HepG2 (cell line): ENCODE measurements around the gene GGA1. TPM values are rescaled to one million over a fixed set of nuclear protein-coding genes. Genes with fewer than 3 reads are reported as not detected.

ENCODE experiments used
- ATF7 ChIP-seq, 2 experiments: fragments of 450-650 bp in 1 of 2; sonication (generic) in 1 of 2; formaldehyde crosslinking in 1 of 2; IDR thresholded peaks; 2 replicates each; pipeline versions ENCODE4 v1.4.0 to v1.6.1; 2016 to 2020; ENCODE audit warnings: antibody characterized with exemption in 1 of 2, mild to moderate bottlenecking in 1 of 2, missing genetic modification reagents in 1 of 2
- DMAP1 ChIP-seq: IDR thresholded peaks from 2 replicates; pipeline ENCODE4 v1.6.1; 2016
- DR1 ChIP-seq: sonication (generic); formaldehyde crosslinking; IDR thresholded peaks from 2 replicates; pipeline ENCODE4 v1.8.0; 2021; ENCODE audit warnings: mild to moderate bottlenecking, missing genetic modification reagents, inconsistent platforms
- ETV6 ChIP-seq: sonication (generic); formaldehyde crosslinking; conservative IDR thresholded peaks from 2 replicates; pipeline ENCODE4 v1.4.0; 2020; ENCODE audit warnings: missing genetic modification reagents
- GPN1 ChIP-seq: sonication (generic); formaldehyde crosslinking; IDR thresholded peaks from 2 replicates; pipeline ENCODE4 v1.5.1; 2020; ENCODE audit warnings: missing genetic modification reagents, borderline replicate concordance
- KLF13 ChIP-seq: sonication (generic); formaldehyde crosslinking; IDR thresholded peaks from 2 replicates; pipeline ENCODE4 v1.4.0; 2020; ENCODE audit warnings: mild to moderate bottlenecking, missing genetic modification reagents
- KLF15 ChIP-seq: sonication (generic); formaldehyde crosslinking; IDR thresholded peaks from 2 replicates; pipeline ENCODE4 v1.8.1; 2023; ENCODE audit warnings: borderline replicate concordance, mild to moderate bottlenecking, inconsistent platforms, missing genetic modification reagents, mixed read lengths
- NFE2 ChIP-seq: sonication (generic); formaldehyde crosslinking; IDR thresholded peaks from 2 replicates; pipeline ENCODE4 v1.4.0; 2020; ENCODE audit warnings: missing genetic modification reagents
- NPAS2 ChIP-seq: sonication (generic); formaldehyde crosslinking; IDR thresholded peaks from 2 replicates; pipeline ENCODE4 v1.8.0; 2022; ENCODE audit warnings: mild to moderate bottlenecking, missing genetic modification reagents, borderline replicate concordance
- NR2F6 ChIP-seq, 2 experiments: IDR thresholded peaks; 2 replicates each; pipeline ENCODE4 v1.6.1; 2016; ENCODE audit warnings: antibody characterized with exemption in 1 of 2, mild to moderate bottlenecking in 1 of 2
- PRMT3 ChIP-seq: sonication (generic); formaldehyde crosslinking; IDR thresholded peaks from 2 replicates; pipeline ENCODE4 v1.8.1; 2022; ENCODE audit warnings: low read depth, mild to moderate bottlenecking, moderate library complexity, missing genetic modification reagents, borderline replicate concordance
- RCOR2 ChIP-seq: IDR thresholded peaks from 2 replicates; pipeline ENCODE4 v1.6.1; 2016; ENCODE audit warnings: missing biosample characterization, missing genetic modification reagents
- ZBTB42 ChIP-seq: sonication (generic); formaldehyde crosslinking; IDR thresholded peaks from 2 replicates; pipeline ENCODE4 v1.5.0; 2020; ENCODE audit warnings: mild to moderate bottlenecking, missing genetic modification reagents
- ZNF260 ChIP-seq: sonication (generic); formaldehyde crosslinking; IDR thresholded peaks from 2 replicates; pipeline ENCODE4 v1.4.0; 2020; ENCODE audit warnings: missing genetic modification reagents, low read depth, mild to moderate bottlenecking, borderline replicate concordance
- ZNF572 ChIP-seq: sonication (generic); formaldehyde crosslinking; IDR thresholded peaks from 2 replicates; pipeline ENCODE4 v1.5.1; 2020; ENCODE audit warnings: mild to moderate bottlenecking, missing genetic modification reagents
- ZNF790 ChIP-seq: sonication (generic); formaldehyde crosslinking; IDR thresholded peaks from 2 replicates; pipeline ENCODE4 v1.8.0; 2022; ENCODE audit warnings: missing genetic modification reagents, mild to moderate bottlenecking, borderline replicate concordance
- polyA plus RNA-seq, 8 experiments: library from polyadenylated mRNA; depleted of rRNA in 3 of 8; stranded (reverse) in 7 of 8; unstranded in 1 of 8; fragments of >200 nt; fragmentation: Illumina TruSeq in 4 of 8; extraction: Trizol in 4 of 8; gene quantifications; 2 replicates each; pipeline versions ENCODE4 v1.2.1 to v1.2.3, GENCODE V29; 2011 to 2016; ENCODE audit warnings: low read depth in 4 of 8, missing spikeins in 1 of 8, mixed read lengths in 1 of 8; ENCODE audit not compliant: insufficient read depth in 1 of 8
- total RNA-seq, 5 experiments: library from RNA; depleted of rRNA; stranded (reverse); fragments of >200 nt; fragmentation: Illumina TruSeq; extraction: Trizol; gene quantifications; 2 replicates each; pipeline ENCODE4 v1.2.3, GENCODE V29; 2016; ENCODE audit warnings: low read depth in 1 of 5
- TF ChIP-seq, protein P1 (sequence below): sonication (generic); formaldehyde crosslinking; IDR thresholded peaks from 2 replicates; pipeline ENCODE4 v1.4.0; 2020; ENCODE audit warnings: missing genetic modification reagents
- TF ChIP-seq, protein P2 (sequence below): sonication (generic); formaldehyde crosslinking; IDR thresholded peaks from 2 replicates; pipeline ENCODE4 v1.5.0; 2020; ENCODE audit warnings: missing genetic modification reagents, mild to moderate bottlenecking, borderline replicate concordance
- TF ChIP-seq, protein P3 (sequence below): sonication (generic); formaldehyde crosslinking; conservative IDR thresholded peaks from 2 replicates; pipeline ENCODE4 v1.8.0; 2022; ENCODE audit warnings: missing genetic modification reagents
- TF ChIP-seq, protein P4 (sequence below): IDR thresholded peaks from 2 replicates; pipeline ENCODE4 v1.6.1; 2016

GGA1 gene
- total and polyA plus RNA-seq, 2 of the 13 experiments (the other 11 are each of a cell fraction or from before 2014, with no cell fraction given): 29.1 to 87.2 TPM

DNA sequence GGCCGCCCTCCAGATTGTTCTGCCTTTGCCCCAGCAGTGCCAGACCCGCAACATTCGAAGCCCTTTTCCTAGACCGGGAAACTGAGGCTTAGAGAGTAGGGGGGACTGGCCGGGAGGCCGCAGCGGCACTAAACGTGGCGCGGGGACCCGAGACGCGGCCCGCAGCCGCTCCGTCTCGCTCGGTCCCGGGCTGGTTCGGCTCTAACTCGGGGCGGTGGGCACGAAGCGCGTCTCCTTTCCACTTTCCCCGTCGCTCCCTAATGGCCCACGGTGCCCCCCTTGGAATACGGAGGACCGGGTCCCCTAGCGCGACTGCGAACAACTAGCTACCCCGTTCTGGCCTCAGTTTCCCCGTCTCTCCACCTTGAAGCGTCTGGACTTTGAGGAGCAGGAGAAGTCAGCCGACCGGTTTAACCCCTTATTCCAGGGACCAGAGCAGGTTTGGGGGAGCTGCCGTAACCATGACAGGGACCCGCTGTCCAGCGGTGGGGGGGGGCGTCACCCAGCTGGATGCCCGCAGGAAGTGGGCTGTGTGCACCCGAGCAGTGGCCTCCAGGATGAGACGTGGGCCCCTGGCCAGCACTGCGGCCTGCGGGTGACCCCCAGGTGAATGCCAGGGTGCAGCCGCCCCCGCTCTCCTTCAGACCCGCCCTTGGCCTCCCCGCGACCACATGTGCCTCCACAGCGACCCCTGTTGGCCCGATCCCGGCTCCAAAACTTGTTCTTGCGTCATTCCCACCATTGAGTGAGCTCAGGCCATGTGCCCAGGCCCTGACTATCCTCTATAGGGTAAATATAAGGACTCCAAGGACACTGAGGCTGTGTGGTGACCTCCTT, 47.2 kb upstream of the GGA1 start (continued):
- TF ChIP-seq, protein P1, sequence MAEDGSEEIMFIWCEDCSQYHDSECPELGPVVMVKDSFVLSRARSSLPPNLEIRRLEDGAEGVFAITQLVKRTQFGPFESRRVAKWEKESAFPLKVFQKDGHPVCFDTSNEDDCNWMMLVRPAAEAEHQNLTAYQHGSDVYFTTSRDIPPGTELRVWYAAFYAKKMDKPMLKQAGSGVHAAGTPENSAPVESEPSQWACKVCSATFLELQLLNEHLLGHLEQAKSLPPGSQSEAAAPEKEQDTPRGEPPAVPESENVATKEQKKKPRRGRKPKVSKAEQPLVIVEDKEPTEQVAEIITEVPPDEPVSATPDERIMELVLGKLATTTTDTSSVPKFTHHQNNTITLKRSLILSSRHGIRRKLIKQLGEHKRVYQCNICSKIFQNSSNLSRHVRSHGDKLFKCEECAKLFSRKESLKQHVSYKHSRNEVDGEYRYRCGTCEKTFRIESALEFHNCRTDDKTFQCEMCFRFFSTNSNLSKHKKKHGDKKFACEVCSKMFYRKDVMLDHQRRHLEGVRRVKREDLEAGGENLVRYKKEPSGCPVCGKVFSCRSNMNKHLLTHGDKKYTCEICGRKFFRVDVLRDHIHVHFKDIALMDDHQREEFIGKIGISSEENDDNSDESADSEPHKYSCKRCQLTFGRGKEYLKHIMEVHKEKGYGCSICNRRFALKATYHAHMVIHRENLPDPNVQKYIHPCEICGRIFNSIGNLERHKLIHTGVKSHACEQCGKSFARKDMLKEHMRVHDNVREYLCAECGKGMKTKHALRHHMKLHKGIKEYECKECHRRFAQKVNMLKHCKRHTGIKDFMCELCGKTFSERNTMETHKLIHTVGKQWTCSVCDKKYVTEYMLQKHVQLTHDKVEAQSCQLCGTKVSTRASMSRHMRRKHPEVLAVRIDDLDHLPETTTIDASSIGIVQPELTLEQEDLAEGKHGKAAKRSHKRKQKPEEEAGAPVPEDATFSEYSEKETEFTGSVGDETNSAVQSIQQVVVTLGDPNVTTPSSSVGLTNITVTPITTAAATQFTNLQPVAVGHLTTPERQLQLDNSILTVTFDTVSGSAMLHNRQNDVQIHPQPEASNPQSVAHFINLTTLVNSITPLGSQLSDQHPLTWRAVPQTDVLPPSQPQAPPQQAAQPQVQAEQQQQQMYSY (CRISPR knock-in tag): no peak
- TF ChIP-seq ETV6 (peak; percentile 71; the same call in 1 of the 2 replicates), ZNF572 (CRISPR knock-in tag) (no peak), ZBTB42 (CRISPR knock-in tag) (no peak), ATF7 (IDR thresholded peaks at IDR 0.05) (peak; percentile 89), ATF7 (CRISPR knock-in tag; IDR thresholded peaks at IDR 0.05) (peak; percentile 90; the same call in 1 of the 2 replicates), PRMT3 (CRISPR knock-in tag) (no peak), ZNF790 (CRISPR knock-in tag) (no peak), KLF13 (no peak), NFE2 (CRISPR knock-in tag) (no peak), RCOR2 (CRISPR knock-in tag) (peak; percentile 50; the same call in 1 of the 2 replicates), NR2F6 (IDR thresholded peaks at IDR 0.05) (peak; percentile 74), NR2F6 (CRISPR knock-in tag; IDR thresholded peaks at IDR 0.05) (peak; percentile 90), ZNF260 (CRISPR knock-in tag) (no peak), DMAP1 (CRISPR knock-in tag) (peak; percentile 96), NPAS2 (CRISPR knock-in tag) (no peak), DR1 (no peak), KLF15 (CRISPR knock-in tag) (peak; percentile 51; the same call in 1 of the 2 replicates), GPN1 (no peak)
- TF ChIP-seq, protein P2, sequence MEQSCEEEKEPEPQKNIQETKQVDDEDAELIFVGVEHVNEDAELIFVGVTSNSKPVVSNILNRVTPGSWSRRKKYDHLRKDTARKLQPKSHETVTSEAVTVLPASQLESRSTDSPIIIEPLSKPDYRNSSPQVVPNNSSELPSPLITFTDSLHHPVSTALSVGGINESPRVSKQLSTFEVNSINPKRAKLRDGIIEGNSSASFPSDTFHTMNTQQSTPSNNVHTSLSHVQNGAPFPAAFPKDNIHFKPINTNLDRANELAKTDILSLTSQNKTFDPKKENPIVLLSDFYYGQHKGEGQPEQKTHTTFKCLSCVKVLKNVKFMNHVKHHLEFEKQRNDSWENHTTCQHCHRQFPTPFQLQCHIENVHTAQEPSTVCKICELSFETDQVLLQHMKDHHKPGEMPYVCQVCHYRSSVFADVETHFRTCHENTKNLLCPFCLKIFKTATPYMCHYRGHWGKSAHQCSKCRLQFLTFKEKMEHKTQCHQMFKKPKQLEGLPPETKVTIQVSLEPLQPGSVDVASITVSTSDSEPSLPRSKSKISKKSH (CRISPR knock-in tag): no peak
- TF ChIP-seq, protein P3, sequence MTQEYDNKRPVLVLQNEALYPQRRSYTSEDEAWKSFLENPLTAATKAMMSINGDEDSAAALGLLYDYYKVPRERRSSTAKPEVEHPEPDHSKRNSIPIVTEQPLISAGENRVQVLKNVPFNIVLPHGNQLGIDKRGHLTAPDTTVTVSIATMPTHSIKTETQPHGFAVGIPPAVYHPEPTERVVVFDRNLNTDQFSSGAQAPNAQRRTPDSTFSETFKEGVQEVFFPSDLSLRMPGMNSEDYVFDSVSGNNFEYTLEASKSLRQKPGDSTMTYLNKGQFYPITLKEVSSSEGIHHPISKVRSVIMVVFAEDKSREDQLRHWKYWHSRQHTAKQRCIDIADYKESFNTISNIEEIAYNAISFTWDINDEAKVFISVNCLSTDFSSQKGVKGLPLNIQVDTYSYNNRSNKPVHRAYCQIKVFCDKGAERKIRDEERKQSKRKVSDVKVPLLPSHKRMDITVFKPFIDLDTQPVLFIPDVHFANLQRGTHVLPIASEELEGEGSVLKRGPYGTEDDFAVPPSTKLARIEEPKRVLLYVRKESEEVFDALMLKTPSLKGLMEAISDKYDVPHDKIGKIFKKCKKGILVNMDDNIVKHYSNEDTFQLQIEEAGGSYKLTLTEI (CRISPR knock-in tag): no peak
- TF ChIP-seq, protein P4, sequence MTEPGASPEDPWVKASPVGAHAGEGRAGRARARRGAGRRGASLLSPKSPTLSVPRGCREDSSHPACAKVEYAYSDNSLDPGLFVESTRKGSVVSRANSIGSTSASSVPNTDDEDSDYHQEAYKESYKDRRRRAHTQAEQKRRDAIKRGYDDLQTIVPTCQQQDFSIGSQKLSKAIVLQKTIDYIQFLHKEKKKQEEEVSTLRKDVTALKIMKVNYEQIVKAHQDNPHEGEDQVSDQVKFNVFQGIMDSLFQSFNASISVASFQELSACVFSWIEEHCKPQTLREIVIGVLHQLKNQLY (CRISPR knock-in tag): 0 out of 2 replicates have a peak, but pooled peaks have one; percentile 56
